Measurements from ENCODE around the gene SAMSN1.

DNA sequence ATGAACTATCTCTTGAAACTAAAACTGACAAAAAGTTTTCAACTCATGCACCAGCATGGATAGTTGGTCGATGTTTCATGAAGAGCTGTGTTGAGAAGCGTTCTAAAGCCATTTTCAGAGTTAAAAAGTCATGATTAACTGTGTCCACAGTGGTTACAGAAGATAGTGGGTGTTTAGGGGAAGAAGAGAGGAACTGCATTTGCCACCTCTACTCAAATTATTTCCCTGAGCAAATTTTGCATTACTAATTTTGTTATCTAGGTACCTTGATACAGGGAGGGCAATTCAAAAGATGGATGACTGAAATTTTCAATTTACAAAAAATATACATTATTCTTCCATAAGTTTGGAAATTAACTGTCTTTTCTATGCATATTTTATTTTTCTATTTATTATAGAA lies 15.5 kb downstream of the SAMSN1 start:
- TF ChIP-seq, protein P1, sequence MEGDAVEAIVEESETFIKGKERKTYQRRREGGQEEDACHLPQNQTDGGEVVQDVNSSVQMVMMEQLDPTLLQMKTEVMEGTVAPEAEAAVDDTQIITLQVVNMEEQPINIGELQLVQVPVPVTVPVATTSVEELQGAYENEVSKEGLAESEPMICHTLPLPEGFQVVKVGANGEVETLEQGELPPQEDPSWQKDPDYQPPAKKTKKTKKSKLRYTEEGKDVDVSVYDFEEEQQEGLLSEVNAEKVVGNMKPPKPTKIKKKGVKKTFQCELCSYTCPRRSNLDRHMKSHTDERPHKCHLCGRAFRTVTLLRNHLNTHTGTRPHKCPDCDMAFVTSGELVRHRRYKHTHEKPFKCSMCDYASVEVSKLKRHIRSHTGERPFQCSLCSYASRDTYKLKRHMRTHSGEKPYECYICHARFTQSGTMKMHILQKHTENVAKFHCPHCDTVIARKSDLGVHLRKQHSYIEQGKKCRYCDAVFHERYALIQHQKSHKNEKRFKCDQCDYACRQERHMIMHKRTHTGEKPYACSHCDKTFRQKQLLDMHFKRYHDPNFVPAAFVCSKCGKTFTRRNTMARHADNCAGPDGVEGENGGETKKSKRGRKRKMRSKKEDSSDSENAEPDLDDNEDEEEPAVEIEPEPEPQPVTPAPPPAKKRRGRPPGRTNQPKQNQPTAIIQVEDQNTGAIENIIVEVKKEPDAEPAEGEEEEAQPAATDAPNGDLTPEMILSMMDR (conservative IDR thresholded peaks at IDR 0.05; ENCODE audit: low read depth in 2 of 2): no peak
- TF ChIP-seq, protein P2, sequence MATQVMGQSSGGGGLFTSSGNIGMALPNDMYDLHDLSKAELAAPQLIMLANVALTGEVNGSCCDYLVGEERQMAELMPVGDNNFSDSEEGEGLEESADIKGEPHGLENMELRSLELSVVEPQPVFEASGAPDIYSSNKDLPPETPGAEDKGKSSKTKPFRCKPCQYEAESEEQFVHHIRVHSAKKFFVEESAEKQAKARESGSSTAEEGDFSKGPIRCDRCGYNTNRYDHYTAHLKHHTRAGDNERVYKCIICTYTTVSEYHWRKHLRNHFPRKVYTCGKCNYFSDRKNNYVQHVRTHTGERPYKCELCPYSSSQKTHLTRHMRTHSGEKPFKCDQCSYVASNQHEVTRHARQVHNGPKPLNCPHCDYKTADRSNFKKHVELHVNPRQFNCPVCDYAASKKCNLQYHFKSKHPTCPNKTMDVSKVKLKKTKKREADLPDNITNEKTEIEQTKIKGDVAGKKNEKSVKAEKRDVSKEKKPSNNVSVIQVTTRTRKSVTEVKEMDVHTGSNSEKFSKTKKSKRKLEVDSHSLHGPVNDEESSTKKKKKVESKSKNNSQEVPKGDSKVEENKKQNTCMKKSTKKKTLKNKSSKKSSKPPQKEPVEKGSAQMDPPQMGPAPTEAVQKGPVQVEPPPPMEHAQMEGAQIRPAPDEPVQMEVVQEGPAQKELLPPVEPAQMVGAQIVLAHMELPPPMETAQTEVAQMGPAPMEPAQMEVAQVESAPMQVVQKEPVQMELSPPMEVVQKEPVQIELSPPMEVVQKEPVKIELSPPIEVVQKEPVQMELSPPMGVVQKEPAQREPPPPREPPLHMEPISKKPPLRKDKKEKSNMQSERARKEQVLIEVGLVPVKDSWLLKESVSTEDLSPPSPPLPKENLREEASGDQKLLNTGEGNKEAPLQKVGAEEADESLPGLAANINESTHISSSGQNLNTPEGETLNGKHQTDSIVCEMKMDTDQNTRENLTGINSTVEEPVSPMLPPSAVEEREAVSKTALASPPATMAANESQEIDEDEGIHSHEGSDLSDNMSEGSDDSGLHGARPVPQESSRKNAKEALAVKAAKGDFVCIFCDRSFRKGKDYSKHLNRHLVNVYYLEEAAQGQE (IDR thresholded peaks at IDR 0.05; ENCODE audit: unreplicated experiment): no peak
- no peak for TF ChIP-seq POLR2AphosphoS5 (IDR thresholded peaks at IDR 0.05; ENCODE audit: low read depth)
- TF ChIP-seq JUNB (IDR thresholded peaks at IDR 0.05; ENCODE audit: unreplicated experiment): no peak
- TF ChIP-seq EZH2phosphoT487 (IDR thresholded peaks at IDR 0.05; ENCODE audit: unreplicated experiment): no peak
- TF ChIP-seq CREB1 (CRISPR knock-in tag; IDR thresholded peaks at IDR 0.05; ENCODE audit: low read depth): no peak
- no peak for TF ChIP-seq EZH2 (IDR thresholded peaks at IDR 0.05; ENCODE audit: low read depth, unreplicated experiment)
- TF ChIP-seq, protein P3, sequence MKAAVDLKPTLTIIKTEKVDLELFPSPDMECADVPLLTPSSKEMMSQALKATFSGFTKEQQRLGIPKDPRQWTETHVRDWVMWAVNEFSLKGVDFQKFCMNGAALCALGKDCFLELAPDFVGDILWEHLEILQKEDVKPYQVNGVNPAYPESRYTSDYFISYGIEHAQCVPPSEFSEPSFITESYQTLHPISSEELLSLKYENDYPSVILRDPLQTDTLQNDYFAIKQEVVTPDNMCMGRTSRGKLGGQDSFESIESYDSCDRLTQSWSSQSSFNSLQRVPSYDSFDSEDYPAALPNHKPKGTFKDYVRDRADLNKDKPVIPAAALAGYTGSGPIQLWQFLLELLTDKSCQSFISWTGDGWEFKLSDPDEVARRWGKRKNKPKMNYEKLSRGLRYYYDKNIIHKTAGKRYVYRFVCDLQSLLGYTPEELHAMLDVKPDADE (IDR thresholded peaks at IDR 0.05): no peak
- no peak for TF ChIP-seq NANOG (IDR thresholded peaks at IDR 0.05; ENCODE audit: borderline replicate concordance)
- no peak for TF ChIP-seq STAT1 (IDR thresholded peaks at IDR 0.05; ENCODE audit: unreplicated experiment)
- no peak for TF ChIP-seq ZNF114 (CRISPR knock-in tag; IDR thresholded peaks at IDR 0.05)
- TF ChIP-seq ZNF331 (CRISPR knock-in tag; IDR thresholded peaks at IDR 0.05; ENCODE audit: low read depth): no peak
- TF ChIP-seq, protein P4, sequence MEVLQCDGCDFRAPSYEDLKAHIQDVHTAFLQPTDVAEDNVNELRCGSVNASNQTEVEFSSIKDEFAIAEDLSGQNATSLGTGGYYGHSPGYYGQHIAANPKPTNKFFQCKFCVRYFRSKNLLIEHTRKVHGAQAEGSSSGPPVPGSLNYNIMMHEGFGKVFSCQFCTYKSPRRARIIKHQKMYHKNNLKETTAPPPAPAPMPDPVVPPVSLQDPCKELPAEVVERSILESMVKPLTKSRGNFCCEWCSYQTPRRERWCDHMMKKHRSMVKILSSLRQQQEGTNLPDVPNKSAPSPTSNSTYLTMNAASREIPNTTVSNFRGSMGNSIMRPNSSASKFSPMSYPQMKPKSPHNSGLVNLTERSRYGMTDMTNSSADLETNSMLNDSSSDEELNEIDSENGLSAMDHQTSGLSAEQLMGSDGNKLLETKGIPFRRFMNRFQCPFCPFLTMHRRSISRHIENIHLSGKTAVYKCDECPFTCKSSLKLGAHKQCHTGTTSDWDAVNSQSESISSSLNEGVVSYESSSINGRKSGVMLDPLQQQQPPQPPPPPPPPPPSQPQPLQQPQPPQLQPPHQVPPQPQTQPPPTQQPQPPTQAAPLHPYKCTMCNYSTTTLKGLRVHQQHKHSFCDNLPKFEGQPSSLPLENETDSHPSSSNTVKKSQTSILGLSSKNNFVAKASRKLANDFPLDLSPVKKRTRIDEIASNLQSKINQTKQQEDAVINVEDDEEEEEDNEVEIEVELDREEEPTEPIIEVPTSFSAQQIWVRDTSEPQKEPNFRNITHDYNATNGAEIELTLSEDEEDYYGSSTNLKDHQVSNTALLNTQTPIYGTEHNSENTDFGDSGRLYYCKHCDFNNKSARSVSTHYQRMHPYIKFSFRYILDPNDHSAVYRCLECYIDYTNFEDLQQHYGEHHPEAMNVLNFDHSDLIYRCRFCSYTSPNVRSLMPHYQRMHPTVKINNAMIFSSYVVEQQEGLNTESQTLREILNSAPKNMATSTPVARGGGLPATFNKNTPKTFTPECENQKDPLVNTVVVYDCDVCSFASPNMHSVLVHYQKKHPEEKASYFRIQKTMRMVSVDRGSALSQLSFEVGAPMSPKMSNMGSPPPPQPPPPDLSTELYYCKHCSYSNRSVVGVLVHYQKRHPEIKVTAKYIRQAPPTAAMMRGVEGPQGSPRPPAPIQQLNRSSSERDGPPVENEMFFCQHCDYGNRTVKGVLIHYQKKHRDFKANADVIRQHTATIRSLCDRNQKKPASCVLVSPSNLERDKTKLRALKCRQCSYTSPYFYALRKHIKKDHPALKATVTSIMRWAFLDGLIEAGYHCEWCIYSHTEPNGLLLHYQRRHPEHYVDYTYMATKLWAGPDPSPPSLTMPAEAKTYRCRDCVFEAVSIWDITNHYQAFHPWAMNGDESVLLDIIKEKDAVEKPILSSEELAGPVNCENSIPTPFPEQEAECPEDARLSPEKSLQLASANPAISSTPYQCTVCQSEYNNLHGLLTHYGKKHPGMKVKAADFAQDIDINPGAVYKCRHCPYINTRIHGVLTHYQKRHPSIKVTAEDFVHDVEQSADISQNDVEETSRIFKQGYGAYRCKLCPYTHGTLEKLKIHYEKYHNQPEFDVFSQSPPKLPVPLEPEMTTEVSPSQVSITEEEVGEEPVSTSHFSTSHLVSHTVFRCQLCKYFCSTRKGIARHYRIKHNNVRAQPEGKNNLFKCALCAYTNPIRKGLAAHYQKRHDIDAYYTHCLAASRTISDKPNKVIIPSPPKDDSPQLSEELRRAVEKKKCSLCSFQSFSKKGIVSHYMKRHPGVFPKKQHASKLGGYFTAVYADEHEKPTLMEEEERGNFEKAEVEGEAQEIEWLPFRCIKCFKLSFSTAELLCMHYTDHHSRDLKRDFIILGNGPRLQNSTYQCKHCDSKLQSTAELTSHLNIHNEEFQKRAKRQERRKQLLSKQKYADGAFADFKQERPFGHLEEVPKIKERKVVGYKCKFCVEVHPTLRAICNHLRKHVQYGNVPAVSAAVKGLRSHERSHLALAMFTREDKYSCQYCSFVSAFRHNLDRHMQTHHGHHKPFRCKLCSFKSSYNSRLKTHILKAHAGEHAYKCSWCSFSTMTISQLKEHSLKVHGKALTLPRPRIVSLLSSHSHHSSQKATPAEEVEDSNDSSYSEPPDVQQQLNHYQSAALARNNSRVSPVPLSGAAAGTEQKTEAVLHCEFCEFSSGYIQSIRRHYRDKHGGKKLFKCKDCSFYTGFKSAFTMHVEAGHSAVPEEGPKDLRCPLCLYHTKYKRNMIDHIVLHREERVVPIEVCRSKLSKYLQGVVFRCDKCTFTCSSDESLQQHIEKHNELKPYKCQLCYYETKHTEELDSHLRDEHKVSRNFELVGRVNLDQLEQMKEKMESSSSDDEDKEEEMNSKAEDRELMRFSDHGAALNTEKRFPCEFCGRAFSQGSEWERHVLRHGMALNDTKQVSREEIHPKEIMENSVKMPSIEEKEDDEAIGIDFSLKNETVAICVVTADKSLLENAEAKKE (CRISPR knock-in tag; IDR thresholded peaks at IDR 0.05): no peak
